BJ (cell line): ENCODE measurements around the gene PDE6D. TPM values are rescaled to one million over a fixed set of nuclear protein-coding genes. Genes with fewer than 3 reads are reported as not detected.

Experiments
- CTCF ChIA-PET: fragments of 350-600 bp; formaldehyde crosslinking; extraction: SDS; loops from one replicate; lab custom pipeline; 2021; ENCODE audit warnings: antibody characterized with exemption, inconsistent platforms; lab: Yijun Ruan, JAX
- POLR2A ChIA-PET: fragments of 300-600 bp; sonication (Branson Sonifier 250); formaldehyde crosslinking; extraction: SDS; loops from one replicate; lab custom pipeline; 2021; ENCODE audit warnings: antibody characterized with exemption; lab: Charles Lee
- DNase-seq: peaks from one replicate; pipeline ENCODE4 v3.0.0-alpha.2; 2011; ENCODE audit warnings: low read depth
- H3K27me3 ChIP-seq: 2 replicates; pipeline ENCODE4 v1.6.0; 2011; ENCODE audit warnings: low read length; ENCODE audit not compliant: control insufficient read depth, insufficient read depth
- H3K36me3 ChIP-seq: 2 replicates; pipeline ENCODE4 v1.5.1; 2011; ENCODE audit warnings: low read length; ENCODE audit not compliant: control insufficient read depth, insufficient read depth
- H3K4me3 ChIP-seq: 2 replicates; pipeline ENCODE4 v1.5.1; 2011; ENCODE audit warnings: low read depth, mild to moderate bottlenecking, control low read depth, low read length
- CTCF ChIP-seq: IDR thresholded peaks from 2 replicates; pipeline ENCODE4 v1.5.1; 2011; ENCODE audit warnings: low read depth, mild to moderate bottlenecking, control low read depth, inconsistent platforms, low read length, moderate library complexity; ENCODE audit not compliant: insufficient read depth
- polyA plus RNA-seq: library from polyadenylated mRNA; depleted of rRNA; stranded (reverse); fragments of >200 nt; gene quantifications from 2 replicates; pipeline ENCODE4 v1.2.3, GENCODE V29; 2011

PDE6D gene
- polyA plus RNA-seq, 1 experiment = 28.7 TPM

- Histone ChIP-seq H3K4me3 (no peak overlapping the region), H3K36me3 (0 out of 2 replicates have a peak, but pooled peaks cover 2% of the 10 kb centered on the region), H3K27me3 (no peaks in the 10 kb centered on the region)
- TF ChIP-seq CTCF = no peak
- DNase-seq = no peak
- ChIA-PET CTCF (interaction anchor here (0.6 to 8.9 kb wide), 3 partner anchors 10 to 155 kb away, joined by 3 to 719 read pairs (median 3); no protein-coding TSS in a partner anchor), POLR2A (no interaction called here)
These were observed 62.3 kb downstream of the PDE6D start for GRCh38 chr2:231718799-231719198.

DNA sequence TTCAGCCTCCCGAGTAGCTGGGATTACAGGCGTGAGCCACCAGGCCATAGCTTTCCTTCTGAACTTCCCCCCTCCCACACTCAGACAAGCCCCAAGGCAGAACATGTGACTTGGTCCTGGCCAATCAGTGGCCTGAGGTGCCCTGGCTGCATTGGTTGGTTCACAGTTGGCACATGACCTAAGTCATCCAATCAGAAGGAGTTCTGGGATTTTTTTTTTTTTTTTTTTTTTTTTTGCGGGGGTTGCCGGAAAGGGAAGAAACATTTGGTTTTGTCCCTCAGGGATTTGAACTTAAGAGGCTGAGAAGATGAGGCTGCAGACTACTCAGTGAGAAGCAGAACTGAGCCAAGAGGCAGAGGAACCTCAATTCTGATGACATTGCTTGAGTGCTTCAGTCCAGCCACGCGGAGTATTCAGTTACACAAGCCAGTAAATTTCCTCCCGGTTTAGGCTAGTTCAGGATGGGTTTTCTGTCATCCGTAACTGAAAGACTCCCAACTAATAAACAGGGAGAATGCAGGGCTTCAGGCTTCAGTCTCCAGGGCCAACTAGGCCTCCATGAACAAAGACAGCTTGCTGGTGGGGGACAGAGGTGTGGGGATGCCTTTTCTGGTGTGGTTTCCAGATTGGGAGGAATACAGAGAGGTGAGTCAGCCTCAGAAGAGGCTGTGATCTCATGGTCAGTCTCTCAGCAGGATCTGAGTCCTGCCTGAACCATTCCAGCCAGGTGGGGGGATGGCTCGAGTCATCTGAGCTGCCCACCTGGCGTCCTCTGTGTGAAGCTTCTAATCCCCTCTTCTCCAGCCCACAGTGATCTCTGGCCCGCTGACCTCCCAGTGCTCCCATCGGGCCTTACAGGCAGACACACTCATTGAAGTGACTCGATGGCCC, 63.6 kb downstream of the PDE6D start:
- Histone ChIP-seq H3K4me3 (no peak overlapping the region), H3K36me3 (peaks cover 3% of the 10 kb centered on the region), H3K27me3 (no peaks in the 10 kb centered on the region)
- CTCF ChIA-PET = interaction anchor here (2.1 to 8.9 kb wide), 7 partner anchors 7 to 116 kb away, joined by 7 to 719 read pairs (median 19); partner anchors contain the start of genes COPS7B and PTMA
- TF ChIP-seq CTCF = no peak
- POLR2A ChIA-PET = no interaction called here
- no peak for DNase-seq

DNA sequence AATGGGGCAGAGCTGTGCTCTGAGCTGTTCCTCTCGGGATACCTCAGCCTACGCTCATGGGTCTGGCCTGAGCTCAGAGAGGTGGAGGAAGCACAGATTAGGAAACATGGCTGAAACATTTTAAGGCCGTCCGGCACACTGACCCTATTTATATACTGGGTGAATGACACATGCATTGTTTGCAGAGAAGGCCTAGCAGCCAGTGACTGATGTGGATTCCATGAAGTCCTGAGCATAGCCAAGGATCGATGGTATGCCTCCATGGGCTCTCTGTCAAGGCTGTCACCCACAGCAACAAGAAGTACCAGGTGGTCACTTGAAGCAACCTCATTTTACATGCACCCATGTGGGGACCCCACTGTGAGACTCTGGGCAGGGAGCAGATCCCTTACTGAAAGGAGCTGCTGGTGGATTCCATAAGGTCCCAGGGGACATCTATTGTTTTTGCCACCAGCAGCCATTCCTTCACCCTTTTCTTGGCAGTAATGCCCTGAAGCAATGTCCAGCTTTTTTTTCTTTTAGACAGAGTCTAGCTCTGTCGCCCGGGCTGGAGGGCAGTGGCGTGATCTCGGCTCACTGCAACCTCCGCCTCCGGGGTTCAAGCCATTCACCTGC, 64.3 kb downstream of the PDE6D start:
- Histone ChIP-seq H3K27me3 (no peaks in the 10 kb centered on the region), H3K4me3 (no peak overlapping the region), H3K36me3 (peaks cover 9% of the 10 kb centered on the region)
- no peak for DNase-seq
- TF ChIP-seq CTCF = no peak
- ChIA-PET POLR2A (interaction anchor here (0.6 kb wide), 2 partner anchors 14 to 564 kb away, joined by 3 to 5 read pairs; no protein-coding TSS in a partner anchor), CTCF (interaction anchor here (1.0 to 8.9 kb wide), 10 partner anchors 8 to 115 kb away, joined by 4 to 719 read pairs (median 11); partner anchors contain the start of genes COPS7B and PTMA)

DNA sequence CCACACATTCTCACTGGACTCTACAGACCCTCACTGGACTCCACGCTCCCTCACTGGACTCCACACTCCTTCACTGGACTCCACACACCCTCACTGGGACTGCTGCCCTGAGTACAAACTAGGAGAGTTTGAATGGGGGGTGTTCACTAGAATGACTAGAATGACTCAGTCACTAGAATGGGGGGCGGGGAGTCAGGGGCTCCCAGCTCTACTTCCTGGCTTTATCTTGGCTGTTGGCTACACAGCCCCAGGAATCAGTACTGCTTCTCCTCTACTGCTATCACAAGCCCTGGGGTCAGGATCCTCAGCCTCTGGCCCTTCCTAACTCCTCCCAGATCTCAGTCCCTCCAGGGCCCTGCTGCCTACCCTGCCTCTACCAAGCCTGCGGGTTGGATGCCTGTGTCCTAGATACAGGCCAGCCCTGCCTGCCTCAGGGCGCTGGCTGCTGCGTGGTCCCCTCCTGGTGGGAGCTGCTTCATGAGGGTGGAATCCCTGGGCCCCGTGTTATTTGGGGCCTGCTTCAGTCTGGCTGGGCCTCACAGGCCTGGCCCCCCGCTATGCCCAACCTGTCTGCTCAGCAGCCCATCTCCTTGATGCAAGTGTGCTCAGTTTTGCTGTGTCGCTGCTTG, 65.0 kb downstream of the PDE6D start:
- peaks cover 10% of the 10 kb centered on the region for H3K36me3 ChIP-seq
- ChIA-PET CTCF (interaction anchor here (1.0 to 8.9 kb wide), 17 partner anchors 9 to 150 kb away, joined by 3 to 719 read pairs (median 7); partner anchors contain the start of genes COPS7B and PTMA), POLR2A (interaction anchor here (0.6 kb wide), 1 partner anchor 15 kb away, joined by 5 read pairs; no protein-coding TSS in a partner anchor)
- H3K27me3 ChIP-seq = no peaks in the 10 kb centered on the region
- DNase-seq = no peak
- H3K4me3 ChIP-seq = no peak overlapping the region
- TF ChIP-seq CTCF = no peak

DNA sequence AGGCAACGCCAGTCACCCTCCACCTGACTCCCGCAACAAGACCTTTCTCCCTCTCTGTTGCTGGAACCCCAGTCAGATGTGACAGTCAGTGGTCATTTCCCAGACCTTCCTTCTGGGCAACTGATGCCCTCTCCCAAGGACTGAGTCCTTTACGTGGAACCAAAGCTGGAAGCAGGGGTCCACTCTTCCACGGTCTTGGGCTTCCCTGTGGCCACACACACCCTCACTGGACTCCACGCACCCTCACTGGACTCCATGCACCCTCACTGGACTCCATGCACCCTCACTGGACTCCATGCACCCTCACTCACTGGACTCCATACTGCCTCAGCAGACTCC, 65.6 kb downstream of the PDE6D start:
- no peak for DNase-seq
- Histone ChIP-seq H3K4me3 (no peak overlapping the region), H3K27me3 (no peaks in the 10 kb centered on the region), H3K36me3 (peaks cover 10% of the 10 kb centered on the region)
- ChIA-PET CTCF (interaction anchor here (0.9 to 8.9 kb wide), 24 partner anchors 8 to 152 kb away, joined by 3 to 719 read pairs (median 6); partner anchors contain the start of genes COPS7B and PTMA), POLR2A (no interaction called here)
- TF ChIP-seq CTCF = no peak
